Stimulated activated CD4-positive, alpha-beta T cell treated with anti-CD3 and anti-CD28 coated beads, TNF-alpha, amount 100 ng/mL, for 24 hours (primary cell): ENCODE measurements around the gene KIAA0930.

ENCODE experiments used
- DNase-seq, 3 experiments: peaks; one replicate each; pipeline ENCODE4 v3.0.0-alpha.2; 2020; ENCODE audit warnings: low read depth in 3 of 3

Gene KIAA0930

GRCh38 chr22:45172881-45173585 is 67.7 kb downstream of the KIAA0930 start:
- no peak for DNase-seq

GRCh38 chr22:45171830-45172229 is 68.9 kb downstream of the KIAA0930 start:
- DNase-seq: no peak

DNA sequence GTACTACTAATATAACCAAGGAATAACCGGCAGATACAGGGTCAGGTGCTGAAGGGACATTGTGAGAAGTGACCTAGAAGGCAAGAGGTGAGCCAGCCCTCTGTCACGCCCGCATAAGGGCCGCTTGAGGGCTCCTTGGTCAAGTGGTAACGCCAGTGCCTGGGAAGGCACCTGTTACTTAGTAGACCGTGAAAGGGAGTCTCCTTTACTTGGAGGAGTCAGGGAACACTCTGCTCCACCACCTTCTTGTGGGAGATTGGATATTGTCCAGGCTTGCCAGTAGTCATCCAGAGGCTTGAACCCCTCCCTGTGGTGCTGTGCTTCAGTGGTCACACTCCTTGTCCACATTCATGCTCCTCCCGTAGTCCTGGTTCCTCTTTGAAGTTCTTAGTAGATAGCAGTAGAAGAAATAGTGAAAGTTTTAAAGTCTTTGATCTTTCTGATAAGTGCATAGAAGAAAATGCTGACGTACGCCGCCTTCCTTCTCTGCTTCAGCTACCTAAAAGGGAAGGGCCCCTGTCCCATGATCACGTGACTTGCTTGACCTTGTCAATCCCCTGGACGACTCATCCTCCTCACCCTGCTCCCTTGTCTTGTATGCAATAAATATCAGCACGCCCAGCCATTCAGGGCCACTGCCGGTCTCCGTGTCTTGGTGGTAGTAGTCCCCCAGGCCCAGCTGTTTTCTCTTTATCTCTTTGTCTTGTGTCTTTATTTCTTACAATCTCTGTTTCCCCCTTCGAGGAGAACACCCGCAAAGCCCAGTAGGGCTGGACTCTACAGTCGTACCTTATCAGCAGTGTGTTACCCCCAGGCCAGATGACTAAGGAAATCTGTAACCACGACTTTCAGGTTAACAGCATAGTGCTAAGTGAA is 70.9 kb downstream of the KIAA0930 start:
- no peak for DNase-seq

GRCh38 chr22:45166932-45167331 is 73.8 kb downstream of the KIAA0930 start:
- DNase-seq: no peak

- DNase-seq: peak in 1 of 3 experiments; percentile 24
Observed at GRCh38 chr22:45164270-45165088, 76.2 kb downstream of the KIAA0930 start.

DNA sequence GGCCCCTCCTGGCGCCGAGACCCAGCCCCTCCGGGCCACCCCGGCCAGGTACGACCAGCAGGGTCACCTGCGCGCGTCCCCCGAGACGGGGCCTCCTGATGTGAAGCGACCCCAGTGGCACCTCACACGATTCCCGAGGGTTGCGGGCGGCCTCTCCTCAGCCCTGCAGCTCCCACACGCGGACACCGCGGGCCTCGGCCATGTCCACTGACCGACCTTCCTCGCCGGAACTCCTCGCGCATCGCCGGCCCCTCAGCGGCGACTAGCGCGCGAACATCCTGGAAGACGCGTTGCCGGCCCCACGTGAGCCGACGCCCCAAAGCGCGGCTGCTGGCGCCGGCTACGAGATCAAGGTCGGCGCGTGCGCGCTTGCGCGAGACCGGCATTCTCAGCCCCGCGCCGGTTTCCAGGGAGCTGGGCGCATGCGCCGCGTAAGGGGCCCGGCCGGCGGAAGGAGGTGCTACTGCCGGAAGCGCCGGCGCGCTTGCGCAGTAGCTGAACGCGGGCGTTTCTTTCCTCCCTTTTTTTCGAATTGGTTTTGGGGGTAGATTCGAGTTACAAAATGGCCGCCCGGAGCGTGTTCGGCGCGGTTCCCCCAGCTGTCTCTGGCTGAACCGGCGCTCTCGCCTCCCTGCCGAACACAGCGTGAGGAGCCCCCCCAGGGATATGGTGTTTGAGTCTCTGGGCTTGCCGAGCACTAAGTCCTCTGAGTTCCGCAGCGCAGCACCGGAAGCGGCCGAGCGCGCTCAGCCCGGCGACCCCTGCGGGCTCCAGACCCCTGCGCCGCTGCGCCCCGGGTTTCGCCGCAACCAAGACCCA is 77.0 kb downstream of the KIAA0930 start, which contains the start of gene NUP50:
TSS of gene NUP50 (plus strand) at position 475 of the 819 bp plus-strand sequence. CDS start 4,253 bp downstream, outside the sequence.
- DNase-seq: peak; percentile 89 to 94 (median 92)

GRCh38 chr22:45163099-45163450 is 77.6 kb downstream of the KIAA0930 start:
- DNase-seq: no peak

- no peak for DNase-seq
Observed at GRCh38 chr22:45162531-45162930, 78.2 kb downstream of the KIAA0930 start.

- DNase-seq: no peak
Observed at GRCh38 chr22:45159652-45160462, 80.8 kb downstream of the KIAA0930 start.

GRCh38 chr22:45157907-45158306 is 82.8 kb downstream of the KIAA0930 start:
- no peak for DNase-seq

GRCh38 chr22:45155050-45155840 is 85.4 kb downstream of the KIAA0930 start:
- DNase-seq: no peak

DNA sequence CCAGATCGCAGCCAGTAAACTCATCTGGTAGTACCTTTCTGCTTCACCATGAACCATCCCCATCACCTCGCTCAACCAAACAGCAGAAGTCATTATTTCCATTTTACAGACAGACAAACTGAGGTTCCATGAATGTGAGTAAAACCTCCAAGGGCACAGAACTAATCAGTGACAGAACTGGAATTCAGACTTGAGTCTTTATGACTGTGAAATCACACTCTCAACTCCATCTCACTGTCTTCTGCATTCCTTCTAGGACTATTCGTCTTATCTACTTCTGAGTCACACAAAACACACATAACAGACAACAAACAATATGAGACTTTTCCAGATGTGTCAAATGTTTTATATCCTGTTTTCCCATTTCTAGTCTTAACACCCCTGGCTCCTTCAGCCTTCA is 86.3 kb downstream of the KIAA0930 start:
- DNase-seq: no peak

GRCh38 chr22:45151503-45151902 is 89.2 kb downstream of the KIAA0930 start:
- DNase-seq: no peak

DNA sequence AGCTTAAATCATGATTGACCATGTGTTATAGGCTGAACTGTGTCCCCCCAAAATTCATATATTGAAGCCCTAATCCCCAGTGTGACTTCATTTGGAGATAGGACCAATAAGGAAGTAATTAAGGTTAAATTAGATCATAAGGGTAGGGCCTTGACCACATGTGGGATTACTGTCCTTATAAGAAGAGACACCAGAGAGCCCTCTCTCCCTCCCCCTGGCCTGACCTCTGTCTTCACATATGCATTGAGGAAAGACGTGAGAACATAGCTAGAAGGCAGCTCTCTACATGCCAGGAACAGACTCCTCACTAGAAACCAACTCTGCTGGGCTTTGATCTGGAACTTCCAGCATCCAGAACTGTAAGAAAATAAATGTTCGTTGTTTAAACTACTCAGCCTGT is 90.6 kb downstream of the KIAA0930 start:
- DNase-seq: no peak

DNA sequence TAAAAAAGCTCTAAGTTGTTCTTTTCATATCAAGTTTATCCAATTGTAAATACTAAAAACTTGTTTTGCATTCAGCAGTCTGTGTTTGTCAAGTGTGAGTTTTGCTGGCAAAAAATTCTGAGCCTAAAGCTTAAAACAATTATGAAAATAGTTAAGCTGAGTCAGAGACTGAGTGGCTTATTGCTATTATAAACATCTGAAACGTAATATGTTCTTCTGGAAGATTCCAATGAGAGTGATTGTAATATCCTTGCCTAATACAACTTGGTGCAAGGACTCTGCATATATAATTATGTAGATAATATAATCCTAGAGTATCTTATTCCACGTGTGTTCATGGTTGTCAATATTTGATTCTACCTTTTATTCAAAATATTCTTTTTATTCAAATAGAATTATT is 91.0 kb downstream of the KIAA0930 start:
- DNase-seq: no peak

DNA sequence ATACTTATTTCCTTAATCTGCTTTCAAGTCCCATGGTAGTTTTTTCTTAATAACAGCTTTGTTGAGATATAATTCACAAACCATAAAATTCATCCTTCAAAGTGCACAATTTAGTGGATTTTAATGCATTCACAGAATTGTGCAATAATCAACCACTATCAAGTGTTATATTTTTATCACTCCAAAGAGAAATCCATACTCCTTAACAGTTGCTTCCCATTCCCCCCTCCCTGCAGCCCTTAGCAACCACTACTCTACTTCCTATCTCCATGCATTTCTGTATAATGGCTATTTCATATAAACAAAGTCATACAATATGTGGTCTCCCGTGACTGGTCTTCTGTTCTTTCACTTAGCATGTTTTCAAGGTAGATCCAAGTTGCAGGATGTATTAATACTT is 95.8 kb downstream of the KIAA0930 start:
- no peak for DNase-seq

- DNase-seq: no peak
Observed at GRCh38 chr22:45142376-45142775, 98.3 kb downstream of the KIAA0930 start.
